SHP77 (cell line): ENCODE results near the gene DCAF6.
"Not testable (repeated sequence)": the region's sequence is repeated elsewhere in the genome, so short reads cannot be mapped to it uniquely, and the experiment has no call there.

Experiments
- DNase-seq, 2 experiments: peaks; one replicate each; lab custom pipeline; 2025; lab: John Stamatoyannopoulos, UW

The DCAF6 gene, protein sequence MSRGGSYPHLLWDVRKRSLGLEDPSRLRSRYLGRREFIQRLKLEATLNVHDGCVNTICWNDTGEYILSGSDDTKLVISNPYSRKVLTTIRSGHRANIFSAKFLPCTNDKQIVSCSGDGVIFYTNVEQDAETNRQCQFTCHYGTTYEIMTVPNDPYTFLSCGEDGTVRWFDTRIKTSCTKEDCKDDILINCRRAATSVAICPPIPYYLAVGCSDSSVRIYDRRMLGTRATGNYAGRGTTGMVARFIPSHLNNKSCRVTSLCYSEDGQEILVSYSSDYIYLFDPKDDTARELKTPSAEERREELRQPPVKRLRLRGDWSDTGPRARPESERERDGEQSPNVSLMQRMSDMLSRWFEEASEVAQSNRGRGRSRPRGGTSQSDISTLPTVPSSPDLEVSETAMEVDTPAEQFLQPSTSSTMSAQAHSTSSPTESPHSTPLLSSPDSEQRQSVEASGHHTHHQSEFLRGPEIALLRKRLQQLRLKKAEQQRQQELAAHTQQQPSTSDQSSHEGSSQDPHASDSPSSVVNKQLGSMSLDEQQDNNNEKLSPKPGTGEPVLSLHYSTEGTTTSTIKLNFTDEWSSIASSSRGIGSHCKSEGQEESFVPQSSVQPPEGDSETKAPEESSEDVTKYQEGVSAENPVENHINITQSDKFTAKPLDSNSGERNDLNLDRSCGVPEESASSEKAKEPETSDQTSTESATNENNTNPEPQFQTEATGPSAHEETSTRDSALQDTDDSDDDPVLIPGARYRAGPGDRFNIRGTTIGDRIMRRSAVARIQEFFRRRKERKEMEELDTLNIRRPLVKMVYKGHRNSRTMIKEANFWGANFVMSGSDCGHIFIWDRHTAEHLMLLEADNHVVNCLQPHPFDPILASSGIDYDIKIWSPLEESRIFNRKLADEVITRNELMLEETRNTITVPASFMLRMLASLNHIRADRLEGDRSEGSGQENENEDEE

DNA sequence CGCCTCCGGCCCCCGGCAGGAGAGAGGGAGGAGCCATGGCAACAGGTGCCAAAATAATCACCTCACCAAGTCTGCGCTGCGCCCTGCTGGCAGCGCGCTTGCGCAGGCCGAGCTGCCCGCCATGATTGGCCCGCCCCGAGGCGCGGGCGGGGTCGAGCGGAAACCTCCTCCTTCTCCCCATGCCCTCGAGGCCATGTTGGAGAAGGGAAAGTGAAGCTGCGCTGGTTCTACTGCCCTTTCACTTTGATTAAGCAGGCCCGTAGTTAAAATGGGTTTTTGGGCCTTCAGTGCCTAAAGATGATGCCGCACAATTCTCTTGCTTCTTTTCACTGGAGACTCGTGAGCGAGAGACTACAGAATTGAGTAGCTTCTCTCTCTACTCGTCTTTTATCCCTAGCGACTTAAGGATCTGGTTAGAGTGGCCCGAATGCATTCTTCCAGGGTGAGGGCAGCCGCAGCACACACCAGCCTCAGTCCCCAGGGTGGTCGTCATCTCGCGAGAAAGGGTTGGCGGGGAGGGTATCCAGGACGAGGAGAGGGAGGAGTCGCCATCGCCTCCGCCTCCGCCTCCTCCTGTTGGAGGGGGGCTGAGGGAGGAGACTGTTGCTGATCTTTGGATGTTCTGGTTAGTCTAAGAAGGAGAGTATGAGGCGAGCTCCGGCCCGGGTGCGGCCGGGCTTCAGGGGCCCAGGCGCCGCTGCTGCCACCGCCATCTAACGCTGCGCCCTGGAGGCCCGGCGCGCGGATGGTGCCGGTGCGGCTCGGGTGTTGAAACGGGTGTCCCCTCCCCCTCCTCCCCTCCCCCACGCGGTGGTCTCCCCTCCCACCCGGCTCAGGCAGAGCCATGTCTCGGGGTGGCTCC lies at the start of gene DCAF6:
Gene DCAF6, plus strand, starts transcription at position 616 of the 862 bp plus-strand sequence. Its CDS starts 229 bp downstream, at position 845.
- DNase-seq, result peak; percentile 98

DNA sequence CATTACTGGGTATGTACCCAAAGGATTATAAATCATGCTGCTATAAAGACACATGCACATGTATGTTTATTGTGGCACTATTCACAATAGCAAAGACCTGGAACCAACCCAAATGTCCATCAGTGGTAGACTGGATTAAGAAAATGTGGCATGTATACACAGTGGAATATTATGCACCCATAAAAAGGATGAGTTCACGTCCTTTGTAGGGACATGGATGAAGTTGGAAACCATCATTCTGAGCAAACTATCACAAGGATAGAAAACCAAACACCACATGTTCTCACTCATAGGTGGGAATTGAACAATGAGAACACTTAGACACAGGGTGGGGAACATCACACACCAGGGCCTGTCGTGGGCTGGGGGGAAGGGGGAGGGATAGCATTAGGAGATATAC lies 49.3 kb upstream of the DCAF6 start:
- DNase-seq, result not testable (repeated sequence)

DNA sequence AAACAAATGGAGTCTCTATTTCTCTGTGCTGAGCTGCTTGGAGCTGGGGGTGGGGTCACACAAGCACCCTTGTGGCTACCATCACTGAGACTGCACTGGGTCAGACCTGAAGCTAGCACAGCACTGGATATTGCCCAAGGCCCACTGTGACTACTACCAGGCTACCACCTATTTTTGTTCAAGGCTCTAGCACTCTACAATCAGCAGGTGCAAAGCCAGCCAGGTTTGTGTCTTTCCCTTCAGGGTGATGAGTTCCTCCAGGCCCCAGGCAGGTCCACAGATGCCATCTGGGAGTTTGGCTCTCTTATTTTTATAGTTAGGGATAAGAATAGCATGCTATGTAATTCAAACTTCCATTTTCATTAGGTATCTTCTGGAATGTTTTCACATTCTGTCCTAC lies 46.1 kb upstream of the DCAF6 start:
- no peak for DNase-seq

DNA sequence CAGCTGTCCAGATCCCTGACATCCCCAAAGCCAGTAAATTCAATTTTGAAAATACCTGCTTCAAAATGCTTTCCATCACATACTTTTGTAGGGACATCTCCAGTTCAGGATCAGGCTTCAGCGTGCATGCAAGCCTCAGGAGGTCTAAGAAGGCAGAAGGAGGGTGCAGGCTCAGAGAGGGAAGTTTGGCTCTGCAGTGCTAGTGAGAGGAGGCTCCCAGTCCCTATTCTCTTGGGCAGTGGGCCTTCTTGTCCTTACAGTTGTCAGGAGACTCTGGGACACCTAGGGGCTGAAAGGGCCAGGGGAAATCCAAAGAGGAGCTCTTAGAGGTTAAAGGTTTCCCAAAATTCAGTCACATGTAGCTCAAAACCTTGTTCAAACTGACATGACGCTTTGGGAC lies 42.7 kb upstream of the DCAF6 start:
- no peak for DNase-seq

DNA sequence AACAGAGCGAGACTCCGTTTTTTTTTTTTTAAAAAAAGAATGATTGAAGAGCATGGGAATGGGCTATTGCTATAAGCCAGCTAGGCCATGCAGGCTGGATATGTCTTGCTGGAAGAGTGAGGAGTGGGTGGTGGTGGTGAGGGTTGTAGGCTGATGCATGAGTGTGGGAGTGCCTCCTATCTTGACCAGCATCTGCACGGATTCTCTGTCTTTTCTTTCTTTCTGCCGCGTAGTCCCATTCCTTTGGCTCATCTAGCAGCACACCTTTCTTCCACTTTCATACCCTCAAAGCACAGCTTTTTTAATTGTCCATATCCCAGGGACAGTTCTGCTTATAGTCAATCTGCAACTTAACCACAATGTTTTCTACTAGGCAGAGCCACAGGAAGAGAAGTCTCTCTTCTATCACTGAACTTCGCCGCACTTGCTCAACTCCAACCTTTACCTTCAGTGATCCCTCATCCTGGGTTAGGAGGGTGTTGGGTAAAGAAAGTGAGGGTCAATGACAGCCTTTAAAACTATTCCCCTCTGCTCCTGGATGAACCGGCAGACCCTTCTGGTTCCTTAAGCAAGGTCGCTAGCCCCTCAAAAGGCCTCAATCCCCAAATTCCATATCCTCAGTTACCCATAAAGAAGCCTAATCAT lies 37.8 kb upstream of the DCAF6 start:
- DNase-seq, result no peak

DNA sequence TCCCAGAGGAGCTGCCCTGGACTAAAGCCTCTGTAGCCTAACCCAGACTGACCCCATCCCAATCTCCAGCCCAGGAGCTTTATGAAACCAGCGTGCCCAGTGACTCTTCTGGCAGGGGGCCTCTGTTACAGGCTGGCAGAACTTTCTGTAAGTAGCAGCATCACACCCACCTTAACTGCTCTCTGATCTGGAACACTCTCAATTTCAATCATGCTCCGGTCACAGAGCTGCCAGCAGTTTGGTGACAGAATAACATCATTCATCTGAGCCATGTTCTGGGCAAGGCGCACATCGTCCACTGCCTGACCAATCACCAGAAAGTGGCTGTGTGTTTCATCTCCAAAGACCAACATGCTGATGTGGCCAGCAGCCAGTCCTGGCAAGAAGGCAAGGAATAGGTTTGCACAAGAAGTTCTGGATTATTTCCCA lies 37.2 kb upstream of the DCAF6 start:
- DNase-seq, result no peak

DNA sequence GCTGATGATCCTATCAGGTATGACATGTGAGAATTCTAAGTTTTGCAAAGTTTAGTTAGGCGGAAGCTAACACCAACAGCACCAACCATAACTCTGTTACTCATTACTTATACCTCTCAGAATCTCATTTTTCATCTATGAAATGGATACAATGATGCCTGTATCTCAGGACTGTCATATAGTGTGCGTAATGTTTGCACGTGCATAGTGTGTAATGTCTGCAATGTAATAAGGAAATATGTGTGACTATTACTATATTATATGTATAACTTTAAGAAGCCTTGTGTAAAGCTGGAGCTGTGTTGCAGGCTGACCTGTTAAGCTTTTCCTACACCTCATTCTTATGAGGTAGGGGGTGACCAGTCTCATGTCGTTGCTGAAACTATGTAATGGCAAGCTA lies 35.6 kb upstream of the DCAF6 start:
- DNase-seq, result no peak

DNA sequence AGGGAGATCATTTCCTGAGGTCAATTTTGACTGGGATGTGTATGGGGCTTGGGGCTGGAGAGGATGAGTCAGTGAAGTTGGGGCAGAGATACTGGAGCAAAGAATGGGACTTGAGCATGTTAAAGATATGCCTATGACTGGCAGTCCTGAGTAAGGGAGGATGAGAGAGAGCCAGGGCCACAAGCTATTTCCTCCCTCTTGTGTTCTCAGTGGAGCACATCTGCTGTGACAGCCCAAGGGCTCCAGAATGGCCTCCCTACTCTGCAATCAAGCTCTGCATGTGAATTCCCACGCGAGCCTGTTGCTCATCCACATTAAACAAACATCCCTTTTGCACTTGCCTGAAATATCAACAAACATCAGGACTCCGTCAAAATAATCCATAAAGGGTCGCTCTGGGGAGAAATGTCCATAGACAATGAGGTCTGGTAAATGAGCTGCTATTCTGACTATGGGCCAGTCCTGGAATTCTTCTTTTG lies 31.8 kb upstream of the DCAF6 start:
- peak in 1 of 2 experiments; percentile 16 for DNase-seq

DNA sequence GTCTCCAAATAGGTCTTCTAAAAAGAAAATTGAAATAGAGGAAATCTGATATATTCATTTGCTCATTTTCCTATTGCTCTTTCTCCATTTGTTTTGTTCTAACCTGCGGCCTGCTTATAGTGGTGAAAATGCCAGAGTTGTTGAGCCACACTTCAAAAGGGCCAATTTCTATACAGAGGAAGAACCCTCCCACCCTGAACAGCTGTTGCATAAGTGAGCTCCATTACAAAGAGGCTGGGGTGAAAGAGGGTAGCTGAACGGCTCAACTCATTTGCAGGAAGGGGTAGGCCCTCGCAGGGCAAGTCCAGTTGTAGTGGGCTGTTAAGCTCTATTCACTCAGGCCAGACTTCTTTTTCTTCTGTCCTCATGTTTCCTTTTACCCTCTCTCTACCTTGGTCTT lies 31.3 kb upstream of the DCAF6 start:
- no peak for DNase-seq

DNA sequence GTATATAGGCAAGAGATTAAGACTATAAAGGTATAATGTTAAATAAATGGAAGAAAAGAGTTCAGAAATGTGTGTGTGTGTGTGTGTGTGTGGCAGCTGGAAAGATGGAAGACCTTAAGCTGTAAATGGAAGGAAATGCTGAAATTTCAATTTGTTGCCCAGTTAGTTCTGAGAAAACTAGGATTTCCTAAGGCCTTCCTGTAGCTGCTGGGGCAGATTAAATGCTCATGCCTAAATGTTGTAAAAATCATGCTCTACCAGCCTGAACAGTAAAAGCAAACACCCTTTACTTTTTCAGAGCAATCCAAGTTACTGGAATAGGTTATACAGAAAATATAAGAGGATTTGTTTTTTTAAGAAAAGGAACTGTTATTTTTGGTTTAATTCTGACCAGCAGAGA lies 30.8 kb upstream of the DCAF6 start:
- no peak for DNase-seq

DNA sequence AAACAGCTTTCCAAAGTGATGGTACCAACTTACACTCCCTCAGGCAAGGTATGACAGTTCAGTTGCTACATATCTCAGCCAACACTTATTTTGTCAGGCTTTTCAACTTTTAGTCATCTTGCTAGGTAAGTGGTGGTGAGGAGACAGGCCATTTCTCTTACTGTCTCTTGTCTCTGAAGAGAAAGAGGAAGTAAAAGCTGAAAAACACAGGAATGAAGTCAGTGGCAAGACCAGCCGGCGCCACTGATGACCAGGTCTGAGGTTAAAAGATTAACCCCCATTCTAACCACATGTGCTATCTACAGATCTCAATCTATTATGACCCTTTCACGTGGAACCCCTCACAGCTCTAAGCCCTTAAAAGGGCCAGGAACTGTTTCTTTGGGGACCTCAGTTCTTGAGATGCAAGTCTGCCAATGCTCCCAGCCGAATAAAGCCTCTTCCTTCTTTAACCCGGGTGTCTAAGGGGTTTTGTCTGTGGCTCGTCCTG lies 26.7 kb upstream of the DCAF6 start:
- no peak for DNase-seq

DNA sequence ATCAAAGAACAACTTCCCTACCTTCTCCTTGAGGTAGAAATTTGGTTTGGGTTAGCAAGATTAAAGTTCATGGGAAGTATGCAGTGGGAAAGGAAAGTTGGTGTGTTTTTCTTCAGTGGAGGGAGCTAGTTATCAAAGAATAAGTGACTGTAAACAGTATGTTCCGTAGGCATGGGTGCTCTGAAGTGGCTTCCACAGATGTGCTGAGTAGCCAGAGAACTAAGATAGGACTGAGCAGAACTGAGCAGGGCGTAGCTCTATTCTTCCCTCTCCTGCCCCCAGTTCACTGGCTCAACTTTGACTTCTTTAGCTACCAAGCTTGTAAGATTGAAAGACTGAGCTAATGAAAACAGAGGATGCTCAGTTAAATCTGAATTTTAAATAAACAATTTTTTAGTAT lies 26.0 kb upstream of the DCAF6 start:
- no peak for DNase-seq

DNA sequence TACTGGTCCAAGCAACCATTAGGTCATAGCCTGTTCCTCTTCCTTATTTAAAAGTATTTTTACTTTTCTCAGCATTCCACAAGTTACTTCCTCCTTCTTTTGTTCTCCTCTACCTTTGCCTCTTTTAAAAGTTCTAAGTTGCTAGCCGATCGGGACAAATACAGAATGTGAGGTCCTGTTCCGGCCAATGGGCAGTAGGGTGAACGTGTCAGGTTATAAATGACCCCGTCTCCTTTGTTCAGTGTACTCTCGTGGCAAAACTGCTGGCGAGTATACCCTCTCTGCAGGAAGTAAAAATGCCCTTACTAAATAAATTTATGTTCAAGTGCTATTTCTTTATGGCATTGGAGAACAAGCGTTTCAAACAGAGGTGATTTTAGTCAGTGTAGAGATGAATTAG lies 25.1 kb upstream of the DCAF6 start:
- DNase-seq, result no peak

DNA sequence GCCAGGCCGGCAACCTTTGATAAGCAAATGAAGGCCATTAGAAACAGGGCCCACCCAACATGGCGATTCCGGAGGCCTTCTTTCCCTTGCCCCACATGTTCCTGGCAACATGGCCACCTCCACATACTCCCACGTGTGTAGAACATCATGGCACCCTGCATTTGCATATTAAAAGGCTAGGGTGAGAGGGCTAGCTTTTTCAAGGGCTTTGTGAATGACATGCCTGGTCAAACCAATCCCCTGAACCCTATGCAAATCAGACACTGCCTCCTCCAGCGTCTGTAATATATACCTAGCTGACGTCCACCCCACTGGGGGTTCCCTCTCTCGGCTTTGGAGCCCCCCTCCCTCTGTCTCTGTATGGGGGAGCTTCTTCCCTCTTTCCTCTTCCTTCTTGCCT lies 24.2 kb upstream of the DCAF6 start:
- DNase-seq, result no peak

DNA sequence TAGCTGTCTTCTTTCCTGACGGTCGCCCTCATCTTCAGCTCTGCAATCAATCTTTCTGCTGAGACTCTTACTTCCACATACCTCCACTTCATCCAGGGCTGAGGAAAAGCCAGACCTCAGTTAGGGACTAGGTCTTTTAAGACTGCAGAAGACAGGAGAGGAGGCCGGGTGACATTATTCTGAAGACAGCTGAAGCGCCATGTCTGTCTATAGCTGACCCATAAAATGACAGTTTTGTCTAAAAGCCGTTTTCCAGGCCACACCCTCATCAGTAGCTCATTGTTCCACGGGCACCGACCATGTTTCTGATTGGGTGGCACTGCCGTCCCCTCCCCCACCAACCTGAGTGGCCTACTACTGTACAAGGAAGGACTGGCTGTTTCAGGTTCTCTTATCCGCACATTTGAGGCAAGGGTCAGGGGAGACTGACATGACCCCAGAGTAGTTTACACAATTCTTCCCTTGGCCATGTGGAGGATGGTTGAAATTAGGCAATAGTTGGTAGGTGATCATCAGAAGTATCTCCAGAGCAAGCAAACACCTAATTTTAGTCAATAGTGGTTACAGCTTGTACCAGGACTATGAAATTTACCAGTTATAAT lies 22.5 kb upstream of the DCAF6 start, which contains the start of gene ADCY10:
Gene ADCY10, minus strand, starts transcription at position 240 of the 602 bp plus-strand sequence. CDS start 8,994 bp downstream, outside the sequence.
- no peak for DNase-seq

DNA sequence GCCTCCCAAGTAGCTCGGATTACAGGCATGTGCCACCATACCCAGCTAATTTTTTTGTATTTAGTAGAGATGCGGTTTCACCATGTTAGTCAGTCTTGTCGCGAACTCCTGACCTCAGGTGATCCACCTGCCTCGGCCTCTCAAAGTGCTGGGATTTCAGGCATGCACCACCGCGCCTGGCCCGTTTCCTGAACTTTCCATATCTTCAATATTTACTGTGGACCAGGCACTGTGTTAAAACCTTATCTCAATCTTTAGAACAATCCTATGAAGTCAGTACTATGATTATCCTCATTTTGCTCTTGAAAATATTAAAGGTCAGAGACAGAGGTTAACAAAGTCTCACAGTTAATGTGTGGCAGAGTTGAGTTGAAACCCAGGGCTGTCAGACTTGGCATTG lies 20.9 kb upstream of the DCAF6 start:
- DNase-seq, result no peak

DNA sequence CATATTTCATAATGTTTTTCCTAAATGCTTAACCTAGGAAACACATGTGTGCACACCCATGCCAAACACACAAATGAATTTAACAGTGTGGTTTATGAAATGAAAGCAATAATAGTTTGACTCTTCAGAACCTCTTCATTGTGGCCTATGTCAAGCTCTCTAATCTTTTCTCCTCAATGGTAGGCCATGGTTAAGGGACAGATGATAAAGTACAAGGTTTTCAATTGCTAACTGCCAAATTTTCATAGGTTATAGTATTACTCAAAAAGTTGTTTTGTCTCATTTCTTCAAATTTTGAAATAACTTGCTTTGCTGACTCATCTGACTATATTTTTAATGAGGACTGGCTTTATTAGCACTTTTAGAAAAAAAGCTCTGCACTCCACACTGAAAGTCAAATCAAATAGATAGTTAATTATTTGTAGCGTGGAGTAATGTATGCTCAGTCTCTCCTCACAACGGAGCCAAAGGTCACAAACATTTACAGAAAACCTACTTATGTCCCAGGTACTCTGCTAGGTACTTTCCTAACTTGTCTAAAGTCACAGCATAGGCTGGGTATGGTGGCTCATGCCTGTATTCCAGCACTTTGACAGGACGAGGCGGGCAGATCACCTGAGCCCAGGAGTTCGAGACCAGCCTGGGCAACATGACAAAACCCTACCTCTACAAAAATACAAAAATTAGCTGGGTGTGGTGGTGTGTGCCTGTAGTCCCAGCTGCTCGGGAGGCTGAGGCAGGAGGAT lies 19.5 kb upstream of the DCAF6 start:
- no peak for DNase-seq

DNA sequence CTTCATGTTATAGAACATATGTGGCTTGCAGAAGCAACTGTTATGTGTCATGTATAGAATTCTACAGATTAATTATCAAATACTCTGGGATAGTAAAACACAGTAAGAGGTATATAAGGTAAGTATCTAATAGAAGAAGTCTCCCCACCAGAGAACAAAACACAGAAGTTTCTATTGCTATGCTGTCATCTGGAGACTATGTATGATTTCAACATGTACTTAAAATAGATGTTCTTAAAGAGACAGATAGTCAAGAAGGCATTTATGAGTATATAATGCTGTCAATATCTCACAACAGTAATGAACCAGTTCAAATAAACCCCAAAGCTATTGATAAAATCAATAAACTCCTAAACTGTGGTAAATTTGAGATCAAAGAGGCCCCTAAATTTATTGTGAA lies 14.5 kb upstream of the DCAF6 start:
- DNase-seq, result no peak

DNA sequence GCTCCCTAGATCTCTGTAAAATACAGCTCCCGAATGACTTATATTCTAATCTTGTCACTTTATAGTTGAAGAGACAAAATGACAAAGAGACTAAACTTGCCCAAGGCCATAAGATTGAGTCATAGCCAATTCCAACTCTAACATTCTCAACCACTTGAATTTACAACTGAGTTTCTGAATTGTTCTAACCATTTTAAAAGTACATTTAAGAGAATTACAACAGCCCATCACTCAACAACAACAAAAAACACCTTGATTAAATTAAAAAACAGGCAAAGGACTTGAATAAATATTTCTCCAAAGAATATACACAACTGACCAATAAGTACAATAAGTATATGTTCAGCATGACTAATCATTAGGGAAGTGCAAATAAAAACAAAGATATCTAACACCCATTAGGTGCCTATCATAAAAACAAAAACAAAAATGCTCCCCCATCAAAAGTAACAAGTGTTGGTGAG lies 13.8 kb upstream of the DCAF6 start:
- DNase-seq, result no peak
